Activated naive CD8-positive, alpha-beta T cell (primary cell): ENCODE results near the gene IFNLR1.

Experiments used
- H3K27ac Mint-ChIP-seq: one replicate; pipeline ENCODE4 v1.8.0; 2021; ENCODE audit warnings: mixed read lengths
- H3K27me3 Mint-ChIP-seq: one replicate; pipeline ENCODE4 v1.8.0; 2021; ENCODE audit warnings: mixed read lengths
- H3K36me3 Mint-ChIP-seq: one replicate; pipeline ENCODE4 v1.8.0; 2021; ENCODE audit warnings: mixed read lengths
- H3K4me1 Mint-ChIP-seq: one replicate; pipeline ENCODE4 v1.8.0; 2021; ENCODE audit warnings: low read depth, mixed read lengths
- H3K4me3 Mint-ChIP-seq: one replicate; pipeline ENCODE4 v1.8.0; 2021; ENCODE audit warnings: mild to moderate bottlenecking, mixed read lengths
- H3K9me3 Mint-ChIP-seq: one replicate; pipeline ENCODE4 v1.8.0; 2021; ENCODE audit warnings: low read depth, mixed read lengths

IFNLR1 gene

DNA sequence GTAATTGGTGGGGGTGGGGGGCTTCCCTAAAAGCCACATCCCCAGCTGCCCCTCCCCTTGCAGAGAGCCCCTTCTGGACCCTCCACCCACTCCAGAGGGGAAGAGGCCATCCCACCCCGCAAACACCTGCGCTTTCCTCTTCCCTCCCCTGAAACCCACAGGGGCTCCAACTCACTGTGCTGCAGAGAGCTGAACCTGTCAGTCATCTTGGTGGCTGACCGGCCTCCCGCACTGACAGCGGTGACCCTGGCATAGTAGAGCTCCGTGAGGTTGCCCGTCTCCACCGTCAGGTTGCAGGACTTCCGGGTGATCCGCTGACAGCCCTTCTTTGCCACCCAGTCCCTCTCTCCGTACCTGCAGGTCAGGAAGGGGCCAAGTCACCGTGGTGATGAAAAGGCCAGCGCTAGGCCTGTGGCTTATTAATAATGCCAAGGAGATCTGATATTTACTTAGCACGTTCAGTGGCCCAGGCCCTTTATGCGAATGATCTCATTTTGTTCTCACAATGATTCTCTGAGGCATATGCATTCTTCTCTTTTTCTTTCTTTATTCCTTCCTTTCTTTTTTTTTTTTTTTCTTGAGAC lies 50.0 kb downstream of the IFNLR1 start:
- Mint-ChIP-seq H3K9me3 (no peaks in the 10 kb centered on the region), H3K36me3 (no peaks in the 10 kb centered on the region), H3K27ac (no peak overlapping the region), H3K27me3 (no peaks in the 10 kb centered on the region), H3K4me1 (no peaks in the 10 kb centered on the region), H3K4me3 (no peak overlapping the region)

DNA sequence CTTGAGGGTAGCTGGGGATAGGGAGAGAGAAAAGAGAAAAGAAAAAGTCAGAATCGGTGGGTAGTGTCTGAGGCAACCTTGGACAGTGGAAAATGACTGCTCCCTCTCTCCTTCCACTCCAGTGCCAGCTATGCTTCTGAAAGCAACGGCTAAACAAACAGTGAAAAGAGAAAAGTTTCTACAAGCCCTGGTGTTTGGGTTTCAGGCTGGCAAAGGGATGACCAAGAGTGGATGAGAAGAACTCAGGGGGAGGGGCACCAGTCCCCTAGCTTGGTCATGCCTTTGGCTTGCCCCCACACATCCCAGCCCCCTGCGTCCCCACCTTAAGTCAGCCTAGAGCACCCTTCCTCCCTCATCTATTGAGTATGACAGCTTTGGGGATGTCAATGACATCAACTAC lies 52.7 kb downstream of the IFNLR1 start:
- Mint-ChIP-seq H3K27ac (no peak overlapping the region), H3K4me1 (no peaks in the 10 kb centered on the region), H3K27me3 (no peaks in the 10 kb centered on the region), H3K9me3 (peaks cover 10% of the 10 kb centered on the region), H3K36me3 (peaks cover 5% of the 10 kb centered on the region), H3K4me3 (no peak overlapping the region)

DNA sequence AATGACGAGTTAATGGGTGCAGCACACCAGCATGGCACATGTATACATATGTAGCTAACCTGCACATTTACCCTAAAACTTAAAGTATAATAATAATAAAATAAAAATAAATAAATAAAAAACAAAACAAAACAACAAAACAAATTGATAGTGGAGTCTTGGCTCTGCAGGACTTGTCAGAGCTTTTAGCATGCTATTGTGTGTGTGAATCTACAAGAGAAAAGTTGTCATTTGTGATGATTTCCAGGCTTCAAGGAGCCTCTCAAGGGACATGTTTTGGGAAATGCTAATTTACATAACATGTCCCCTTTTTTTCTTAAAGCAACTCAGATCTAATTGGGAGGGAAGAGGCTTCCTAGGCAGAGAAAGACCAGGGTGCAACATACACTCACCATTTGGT lies 53.3 kb downstream of the IFNLR1 start:
- no peaks in the 10 kb centered on the region for H3K27me3 Mint-ChIP-seq
- H3K9me3 Mint-ChIP-seq = peaks cover 10% of the 10 kb centered on the region
- H3K4me1 Mint-ChIP-seq = no peaks in the 10 kb centered on the region
- peaks cover 5% of the 10 kb centered on the region for H3K36me3 Mint-ChIP-seq
- no peak overlapping the region for H3K4me3 Mint-ChIP-seq
- no peak overlapping the region for H3K27ac Mint-ChIP-seq

DNA sequence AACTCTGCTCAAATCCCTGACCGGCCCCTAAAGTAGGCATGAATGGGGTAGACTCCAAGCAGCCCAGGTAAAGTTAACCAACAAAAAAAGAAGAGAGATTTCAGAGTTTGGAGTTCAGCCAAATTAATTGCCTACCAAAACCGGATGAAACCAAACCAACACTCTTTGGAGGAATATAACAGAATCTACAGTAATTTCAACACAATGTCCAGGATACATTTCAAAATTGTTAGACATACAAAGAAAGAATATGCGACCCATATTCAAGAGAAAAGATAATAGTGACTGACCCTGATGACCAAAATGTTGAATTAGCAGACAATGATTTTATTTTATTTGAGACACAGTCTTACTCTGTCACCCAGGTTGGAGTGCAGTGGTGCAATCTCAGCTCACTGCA lies 56.7 kb downstream of the IFNLR1 start:
- Mint-ChIP-seq H3K27me3 (no peaks in the 10 kb centered on the region), H3K9me3 (peaks cover 10% of the 10 kb centered on the region)

DNA sequence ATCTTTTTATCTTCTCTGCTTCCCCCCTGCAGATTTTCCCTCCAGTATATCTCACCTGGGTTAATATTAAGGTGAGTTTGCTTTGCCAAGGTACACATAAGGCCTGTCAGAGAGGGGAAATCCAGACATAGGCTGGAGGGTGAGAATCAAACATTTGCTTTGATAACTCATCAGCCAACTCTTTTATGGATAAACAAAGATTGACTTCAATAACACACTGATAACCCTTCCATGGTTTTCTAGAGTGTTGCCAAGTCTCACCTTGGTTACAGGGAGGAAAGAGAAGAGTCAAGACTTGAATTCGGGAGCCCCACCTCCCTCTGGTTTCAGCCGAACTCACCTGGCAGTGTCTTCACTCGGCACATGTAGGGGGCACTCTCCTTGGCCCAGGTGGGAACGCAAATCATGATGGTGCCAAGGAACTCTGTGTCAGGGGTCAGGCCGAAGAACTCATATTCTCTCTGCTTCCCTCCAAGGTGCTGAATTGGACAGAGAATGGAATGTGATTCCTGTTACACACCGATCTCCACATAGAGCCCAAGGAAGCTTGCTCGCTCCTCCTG lies 59.2 kb downstream of the IFNLR1 start:
- H3K27me3 Mint-ChIP-seq = no peaks in the 10 kb centered on the region
- no peak overlapping the region for H3K27ac Mint-ChIP-seq
- H3K4me1 Mint-ChIP-seq = no peaks in the 10 kb centered on the region
- peaks cover 10% of the 10 kb centered on the region for H3K9me3 Mint-ChIP-seq
- H3K36me3 Mint-ChIP-seq = peaks cover 5% of the 10 kb centered on the region
- no peak overlapping the region for H3K4me3 Mint-ChIP-seq

More for the DNA sequence above, 56.7 kb downstream of the IFNLR1 start:
- Mint-ChIP-seq H3K36me3 (peaks cover 5% of the 10 kb centered on the region), H3K4me3 (no peak overlapping the region), H3K4me1 (no peaks in the 10 kb centered on the region), H3K27ac (no peak overlapping the region)

DNA sequence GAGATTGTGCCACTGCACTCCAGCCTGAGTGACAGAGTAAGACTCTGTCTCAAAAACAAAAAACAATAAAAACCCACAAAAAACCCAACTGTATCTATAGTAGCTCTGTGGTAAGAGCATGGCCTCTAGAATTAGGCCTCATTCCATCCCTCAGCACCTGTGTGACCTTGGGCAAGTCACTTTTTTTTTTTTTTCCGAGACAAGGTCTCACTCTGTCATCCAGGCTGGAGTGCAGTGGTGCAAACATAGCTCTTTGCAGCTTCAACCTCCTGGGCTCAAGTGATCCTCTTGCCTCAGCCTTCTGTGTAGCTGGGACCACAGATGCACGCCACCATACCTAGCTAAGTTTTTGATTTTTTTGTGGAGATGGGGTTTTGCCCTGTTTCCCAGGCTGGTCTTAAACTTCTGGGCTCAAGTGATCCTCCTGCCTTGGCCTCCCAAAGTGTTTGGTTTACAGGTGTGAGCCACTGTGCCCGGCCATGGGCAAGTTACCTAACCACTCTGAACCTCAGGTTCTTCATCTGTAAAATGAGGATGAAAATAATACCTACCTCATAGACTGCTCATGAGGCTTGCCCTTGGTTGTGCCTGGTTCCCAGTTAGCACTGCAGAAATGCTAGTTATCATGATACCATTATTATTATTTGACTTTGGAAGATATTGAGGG lies 59.8 kb downstream of the IFNLR1 start:
- Mint-ChIP-seq H3K27ac (no peak overlapping the region), H3K9me3 (peaks cover 10% of the 10 kb centered on the region), H3K4me1 (no peaks in the 10 kb centered on the region), H3K27me3 (no peaks in the 10 kb centered on the region), H3K4me3 (no peak overlapping the region), H3K36me3 (peaks cover 5% of the 10 kb centered on the region)

DNA sequence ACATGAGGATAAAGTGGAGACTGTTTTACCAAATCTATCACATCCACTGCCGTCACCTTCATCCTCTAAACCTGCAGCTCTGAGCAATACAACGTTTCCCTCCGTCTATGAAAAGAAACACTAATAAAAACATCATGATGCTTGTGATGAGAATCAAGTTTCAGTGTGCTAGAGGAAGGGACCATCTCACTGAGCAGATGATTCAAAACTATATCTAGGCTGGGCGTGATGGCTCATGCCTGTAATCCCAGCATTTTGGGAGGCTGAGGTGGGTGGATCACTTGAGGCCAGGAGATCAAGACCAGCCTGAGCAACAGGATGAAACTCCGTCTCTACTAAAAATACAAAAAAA lies 60.4 kb downstream of the IFNLR1 start:
- H3K4me3 Mint-ChIP-seq = no peak overlapping the region
- H3K36me3 Mint-ChIP-seq = peaks cover 5% of the 10 kb centered on the region
- H3K27me3 Mint-ChIP-seq = no peaks in the 10 kb centered on the region
- H3K4me1 Mint-ChIP-seq = no peaks in the 10 kb centered on the region
- peaks cover 10% of the 10 kb centered on the region for H3K9me3 Mint-ChIP-seq
- H3K27ac Mint-ChIP-seq = no peak overlapping the region

DNA sequence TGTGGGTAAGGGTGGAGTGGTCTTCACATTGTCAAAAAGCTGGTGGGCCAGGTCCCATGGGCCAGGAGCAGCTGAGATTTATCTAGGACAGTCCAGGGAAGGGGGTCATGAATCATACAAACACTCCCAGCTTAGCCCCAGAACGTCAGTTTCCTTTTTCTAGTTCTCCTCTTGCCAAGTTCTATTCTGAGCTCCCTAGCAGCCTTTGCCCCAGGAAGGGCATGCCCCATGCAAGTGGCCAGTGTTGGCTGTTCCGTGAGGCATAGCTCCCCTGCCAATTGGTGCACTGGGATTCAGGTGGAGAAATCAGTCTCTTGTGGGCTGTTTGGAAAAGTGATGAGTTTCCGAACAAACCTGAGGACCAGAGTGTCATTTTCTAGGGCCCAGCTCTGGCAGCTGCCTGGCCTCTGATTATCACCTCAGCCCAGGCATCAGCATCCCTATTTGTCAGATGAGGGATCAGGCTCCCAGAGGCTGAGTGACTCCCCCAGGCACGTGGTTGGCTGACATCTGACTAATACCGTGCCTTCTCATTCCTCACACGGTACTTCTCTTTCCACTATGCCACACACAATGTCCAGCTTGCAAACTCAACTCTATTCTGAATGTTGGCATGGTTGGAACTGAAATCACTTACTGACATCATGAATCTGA lies 60.9 kb downstream of the IFNLR1 start:
- H3K4me3 Mint-ChIP-seq = no peak overlapping the region
- H3K27me3 Mint-ChIP-seq = no peaks in the 10 kb centered on the region
- H3K4me1 Mint-ChIP-seq = no peaks in the 10 kb centered on the region
- no peak overlapping the region for H3K27ac Mint-ChIP-seq
- peaks cover 10% of the 10 kb centered on the region for H3K9me3 Mint-ChIP-seq
- H3K36me3 Mint-ChIP-seq = peaks cover 3% of the 10 kb centered on the region

DNA sequence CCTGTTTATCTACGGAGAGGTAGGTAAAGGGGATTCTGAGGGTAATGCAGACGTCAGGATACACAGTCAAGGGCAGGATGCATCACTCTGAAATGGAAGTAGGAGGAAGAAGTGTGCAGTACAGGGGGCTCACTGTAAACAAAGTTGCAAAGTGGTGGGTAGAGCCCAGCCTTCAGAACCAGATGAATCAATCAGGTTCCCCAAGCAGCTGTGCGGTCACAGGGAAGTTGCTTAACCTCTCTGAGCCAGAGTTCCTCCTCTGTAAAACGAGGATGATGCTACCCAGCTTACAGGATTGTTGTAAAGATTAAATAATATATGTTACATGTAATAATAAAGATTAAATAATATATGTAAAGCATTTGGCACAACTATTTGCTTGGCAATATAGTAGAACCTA lies 61.6 kb downstream of the IFNLR1 start:
- Mint-ChIP-seq H3K36me3 (no peaks in the 10 kb centered on the region), H3K4me3 (no peak overlapping the region), H3K9me3 (peaks cover 10% of the 10 kb centered on the region), H3K4me1 (no peaks in the 10 kb centered on the region), H3K27me3 (no peaks in the 10 kb centered on the region), H3K27ac (no peak overlapping the region)

DNA sequence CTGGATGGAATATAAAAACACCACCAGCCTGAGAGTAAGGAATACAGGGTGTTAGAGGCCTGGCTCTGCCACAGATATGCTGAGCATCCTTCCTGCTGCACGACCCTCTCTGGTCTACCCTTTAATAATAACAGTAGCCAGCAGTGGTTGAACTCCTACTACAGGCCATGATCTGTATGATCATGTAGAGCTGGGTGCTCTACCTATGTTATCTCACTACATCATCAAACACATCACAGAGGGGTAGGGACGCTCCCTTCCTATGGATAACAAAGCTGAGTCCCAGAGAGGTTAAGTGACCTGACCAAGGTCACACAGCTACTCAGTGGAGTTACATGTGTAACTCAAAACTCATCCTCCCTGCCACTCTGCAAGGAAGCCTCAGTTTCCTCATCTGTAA lies 62.1 kb downstream of the IFNLR1 start:
- Mint-ChIP-seq H3K27me3 (no peaks in the 10 kb centered on the region), H3K4me3 (no peak overlapping the region), H3K9me3 (peaks cover 6% of the 10 kb centered on the region), H3K27ac (no peak overlapping the region), H3K4me1 (no peaks in the 10 kb centered on the region), H3K36me3 (no peaks in the 10 kb centered on the region)

DNA sequence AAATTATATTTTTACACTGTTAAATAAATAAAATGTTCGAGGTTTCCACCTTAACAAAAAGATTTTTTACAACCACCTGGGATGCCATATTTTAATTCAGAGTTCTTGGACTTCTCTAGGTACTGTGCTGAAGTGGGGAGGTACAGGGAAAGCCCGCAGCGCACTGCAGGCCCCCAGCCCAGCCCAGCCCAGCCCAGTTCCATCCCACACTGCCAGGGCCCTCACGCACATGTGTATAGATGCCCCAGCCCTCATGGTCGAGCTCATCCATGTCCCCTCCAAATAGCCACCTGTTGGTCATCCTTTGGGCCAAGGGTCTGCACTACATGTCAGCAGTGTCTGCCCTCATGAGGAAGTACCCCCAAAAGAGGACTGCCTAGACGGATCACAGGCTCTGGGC lies 63.5 kb downstream of the IFNLR1 start:
- H3K36me3 Mint-ChIP-seq = no peaks in the 10 kb centered on the region
- no peak overlapping the region for H3K4me3 Mint-ChIP-seq
- H3K27ac Mint-ChIP-seq = no peak overlapping the region
- H3K9me3 Mint-ChIP-seq = no peaks in the 10 kb centered on the region
- no peaks in the 10 kb centered on the region for H3K4me1 Mint-ChIP-seq
- H3K27me3 Mint-ChIP-seq = no peaks in the 10 kb centered on the region

DNA sequence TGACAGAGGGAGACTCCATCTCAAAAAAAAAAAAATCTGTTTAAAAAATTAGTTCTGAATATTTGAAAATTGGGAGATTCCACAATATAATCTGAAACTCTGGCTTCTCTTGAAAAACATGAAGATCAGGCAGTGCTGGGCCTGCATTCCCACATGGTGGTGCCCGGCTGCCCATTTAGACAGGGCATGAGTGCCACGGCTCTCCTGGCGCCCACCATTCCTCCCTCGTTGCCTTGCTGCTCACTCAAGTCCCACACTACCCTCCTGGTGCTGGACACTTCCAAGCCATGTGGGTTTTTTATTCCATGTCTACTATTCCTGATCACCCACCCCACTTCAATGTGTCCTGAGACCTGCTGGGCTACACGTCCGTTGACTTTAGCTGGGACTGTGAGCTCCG lies 64.3 kb downstream of the IFNLR1 start:
- Mint-ChIP-seq H3K36me3 (no peaks in the 10 kb centered on the region), H3K4me3 (no peak overlapping the region), H3K4me1 (no peaks in the 10 kb centered on the region), H3K27ac (no peak overlapping the region), H3K9me3 (no peaks in the 10 kb centered on the region), H3K27me3 (peaks cover under 1% of the 10 kb centered on the region)

DNA sequence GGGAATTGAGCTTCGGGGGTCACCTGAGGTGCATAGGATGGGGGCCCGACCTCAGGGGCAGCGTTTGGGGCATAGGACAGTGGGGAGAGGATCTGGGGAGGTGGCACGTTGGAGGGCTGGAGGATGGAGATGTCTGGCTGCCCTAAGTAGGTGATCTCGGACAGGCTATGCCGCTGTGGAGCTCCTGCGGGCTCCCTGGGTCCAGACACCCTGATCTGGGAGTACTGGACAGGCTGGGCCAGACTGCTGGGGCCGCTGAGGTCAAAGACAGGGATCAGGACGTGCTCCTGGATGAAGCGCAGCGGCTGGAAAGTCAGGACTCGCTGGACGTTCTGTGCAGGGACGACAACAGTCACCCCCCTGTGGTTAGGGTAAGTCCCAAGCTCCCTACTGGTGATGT lies 65.7 kb downstream of the IFNLR1 start:
- Mint-ChIP-seq H3K4me1 (no peaks in the 10 kb centered on the region), H3K9me3 (no peaks in the 10 kb centered on the region), H3K27ac (no peak overlapping the region), H3K4me3 (no peak overlapping the region), H3K36me3 (no peaks in the 10 kb centered on the region), H3K27me3 (peaks cover 6% of the 10 kb centered on the region)

DNA sequence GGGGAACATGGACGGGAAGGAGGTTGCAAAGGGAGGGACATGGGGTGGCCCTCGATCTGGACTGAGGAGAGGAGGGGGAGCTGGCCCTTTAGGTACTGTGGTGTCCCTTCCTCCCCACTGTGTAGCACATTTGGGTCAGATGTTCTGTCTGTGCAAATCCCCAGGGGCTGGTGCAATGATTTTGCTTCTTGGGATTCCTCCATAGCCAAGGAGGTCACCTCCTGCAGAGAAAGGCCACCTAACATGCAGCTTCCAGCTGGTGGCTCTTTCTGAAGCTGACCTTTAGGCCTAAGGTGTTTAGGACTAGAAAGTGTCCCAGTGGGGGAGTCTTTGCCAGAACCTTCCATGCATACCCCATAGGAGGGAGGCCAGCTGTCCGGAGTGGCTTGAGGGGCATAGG lies 66.1 kb downstream of the IFNLR1 start:
- no peaks in the 10 kb centered on the region for H3K36me3 Mint-ChIP-seq
- peaks cover 9% of the 10 kb centered on the region for H3K27me3 Mint-ChIP-seq
- H3K27ac Mint-ChIP-seq = no peak overlapping the region
- no peaks in the 10 kb centered on the region for H3K9me3 Mint-ChIP-seq
- no peaks in the 10 kb centered on the region for H3K4me1 Mint-ChIP-seq
- H3K4me3 Mint-ChIP-seq = no peak overlapping the region

DNA sequence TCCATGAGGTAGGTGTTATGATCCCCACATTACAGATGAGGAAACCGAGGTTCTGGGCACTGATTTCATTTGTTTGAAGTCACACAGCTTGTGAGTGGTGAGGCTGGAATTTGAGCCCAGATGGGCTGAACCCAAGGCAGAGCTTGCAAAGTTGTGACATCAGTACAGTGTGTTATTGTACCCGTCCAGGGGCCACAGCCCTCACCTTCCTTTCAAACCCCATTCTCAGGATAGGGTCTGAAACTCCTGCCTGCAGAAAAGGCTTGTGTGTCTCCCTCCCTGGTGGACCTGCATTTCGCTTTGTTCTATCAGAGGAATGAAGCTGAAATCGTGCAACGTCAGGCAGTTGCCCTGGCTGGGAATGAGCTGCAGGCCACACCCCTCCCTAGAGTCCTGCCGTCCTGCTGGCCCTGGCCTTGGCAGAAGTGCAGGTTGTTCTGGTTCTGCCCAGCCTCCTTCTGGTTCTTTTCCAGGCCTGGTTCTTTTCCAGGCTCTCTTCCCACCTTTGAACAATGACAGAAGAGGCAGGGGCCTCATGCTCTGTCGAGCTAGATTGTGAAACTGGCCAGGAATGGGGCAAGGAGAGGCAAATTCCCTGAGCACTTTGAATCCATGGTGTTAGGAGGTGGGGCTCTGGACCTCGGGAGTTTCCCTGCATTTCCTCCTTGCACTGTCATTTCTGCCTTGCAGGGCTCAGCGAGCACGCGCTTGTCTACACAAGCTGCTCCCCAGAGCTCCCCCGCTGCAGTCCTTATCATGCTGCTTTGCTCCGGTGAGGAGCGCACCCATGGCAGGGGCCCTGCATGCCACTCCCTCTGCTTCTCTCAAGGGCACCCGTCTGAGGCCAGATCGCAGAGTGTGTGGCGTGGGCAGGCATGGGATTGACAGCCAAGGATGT lies 67.0 kb downstream of the IFNLR1 start:
- Mint-ChIP-seq H3K36me3 (no peaks in the 10 kb centered on the region), H3K27me3 (peaks cover 9% of the 10 kb centered on the region), H3K4me3 (no peak overlapping the region), H3K4me1 (no peaks in the 10 kb centered on the region), H3K27ac (no peak overlapping the region), H3K9me3 (no peaks in the 10 kb centered on the region)
